ENCODE results near the gene KCNV2.

The KCNV2 gene

DNA sequence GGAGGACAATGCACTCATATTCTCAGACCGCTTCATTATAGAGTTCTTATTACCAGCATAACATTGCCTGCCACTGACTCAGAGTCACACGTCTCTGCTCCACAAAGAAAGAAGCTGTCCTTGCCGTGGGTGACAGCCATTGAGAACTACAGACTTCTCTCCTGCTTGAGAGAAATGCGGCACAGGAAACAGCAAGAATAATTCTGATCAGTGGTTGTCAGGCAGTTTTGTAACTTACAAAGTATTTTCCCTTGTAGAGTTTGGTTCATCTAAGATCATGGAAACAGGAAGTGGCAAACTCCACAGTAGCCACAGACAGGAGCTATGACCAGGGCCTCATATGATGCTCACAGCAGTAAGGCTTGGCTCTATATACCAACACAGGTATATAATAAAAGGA lies 47.0 kb downstream of the KCNV2 start:
- no peak for FAIRE-seq

DNA sequence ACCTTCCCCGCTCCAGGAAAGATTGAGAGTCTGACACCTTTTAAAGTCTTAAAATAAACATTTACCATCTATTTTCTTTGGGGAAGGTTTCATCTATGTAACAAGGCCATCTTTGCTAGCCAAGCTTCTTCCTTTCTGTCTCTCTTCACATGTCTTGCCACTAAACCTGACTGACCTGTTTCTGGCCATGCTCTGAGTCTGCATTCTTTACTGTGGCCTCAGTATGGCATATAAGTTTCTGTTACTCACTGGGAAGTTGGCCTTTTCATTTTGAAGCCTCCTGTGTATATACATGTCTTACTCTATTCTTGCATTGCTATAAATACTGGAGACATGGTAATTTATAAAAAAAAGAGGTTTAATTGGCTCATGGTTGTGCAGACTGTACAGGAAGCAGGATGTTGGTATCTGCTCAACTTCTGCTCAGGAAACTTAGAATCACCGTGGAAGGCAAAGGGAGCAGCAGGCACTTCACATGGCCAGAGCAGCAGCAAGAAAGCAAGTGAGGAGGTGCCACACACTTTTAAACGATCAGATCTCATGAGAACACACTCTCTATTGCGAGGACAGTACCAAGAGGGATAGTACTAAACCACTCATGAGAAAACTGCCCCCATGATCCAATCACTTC lies 48.1 kb downstream of the KCNV2 start:
- FAIRE-seq: no peak

DNA sequence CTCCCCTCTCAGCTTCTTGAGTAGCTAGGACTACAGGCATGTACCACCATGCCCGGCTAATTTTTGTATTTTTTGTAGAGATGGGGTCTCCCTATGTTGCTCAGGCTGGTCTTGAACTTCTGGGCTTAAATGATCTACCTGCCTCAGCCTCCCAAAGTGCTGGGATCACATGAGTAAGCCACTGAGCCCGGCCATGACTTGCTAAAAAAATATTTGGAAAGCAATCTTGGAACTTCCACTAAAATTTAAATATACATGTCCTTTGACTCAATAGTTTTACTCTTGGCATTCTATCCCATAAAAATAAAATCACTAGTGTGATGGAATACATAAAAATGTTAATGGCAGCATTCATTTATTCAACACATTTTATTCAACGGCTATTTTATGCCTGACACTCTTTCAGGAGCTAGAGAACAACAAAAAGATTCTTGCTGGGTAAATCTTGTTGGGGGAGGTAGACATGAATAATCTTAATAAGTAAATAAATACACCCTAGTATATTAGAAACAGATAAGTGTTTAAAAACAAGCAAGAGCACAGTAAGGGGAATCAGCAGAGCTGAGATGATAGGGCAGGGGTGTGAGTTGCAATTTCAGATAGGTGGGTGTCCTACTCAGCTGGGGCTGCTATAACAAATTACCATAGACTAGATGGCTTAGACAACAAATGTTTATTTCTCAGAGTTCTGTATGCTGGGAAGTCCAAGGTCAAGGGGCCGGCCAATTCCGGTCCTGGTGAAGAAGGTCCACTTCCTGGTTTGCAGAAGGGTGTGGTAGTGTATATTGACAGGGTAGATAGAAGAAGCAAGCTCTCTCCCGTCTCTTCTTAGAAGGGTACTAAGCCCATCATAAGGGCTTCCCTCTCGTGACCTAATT lies 50.7 kb downstream of the KCNV2 start:
- no peak for FAIRE-seq

DNA sequence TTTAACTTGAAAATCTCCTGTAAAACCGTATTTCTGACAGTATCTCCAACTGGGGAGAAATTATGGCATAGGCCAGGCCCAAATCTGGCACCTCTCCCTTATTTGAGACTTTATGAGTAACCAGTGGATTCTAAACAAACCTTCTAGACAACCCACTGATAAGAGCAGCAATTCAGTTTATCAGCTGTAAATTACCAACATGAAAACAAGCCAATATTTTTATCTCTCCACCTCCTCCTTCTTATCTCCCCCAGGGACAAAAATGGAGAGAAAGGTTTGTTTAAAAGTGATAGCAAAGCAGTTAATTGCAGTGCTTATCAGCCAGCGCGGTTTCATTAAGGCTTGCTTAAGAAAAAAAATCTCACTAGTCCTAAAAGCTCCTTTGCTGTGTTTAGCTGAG lies 53.8 kb downstream of the KCNV2 start:
- no peak for FAIRE-seq

DNA sequence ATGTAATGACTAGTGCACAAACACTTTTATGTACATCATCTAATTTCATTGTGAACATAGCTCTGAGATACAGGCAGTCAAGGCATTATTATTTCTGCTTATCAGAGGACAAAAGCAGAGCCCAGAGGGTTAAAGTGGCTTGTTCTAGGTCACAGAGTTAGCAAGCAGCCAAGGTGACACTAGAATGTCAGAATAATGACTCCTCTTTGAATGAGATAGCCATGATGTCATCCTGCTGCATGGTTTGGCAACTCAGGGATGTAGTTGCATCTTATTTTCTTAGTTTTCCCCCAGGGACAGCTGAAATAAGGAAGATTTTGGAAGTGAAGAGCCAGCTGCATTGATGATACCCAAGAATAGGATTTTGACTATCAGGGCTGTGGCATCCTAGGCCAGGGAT lies 54.4 kb downstream of the KCNV2 start:
- FAIRE-seq: no peak

DNA sequence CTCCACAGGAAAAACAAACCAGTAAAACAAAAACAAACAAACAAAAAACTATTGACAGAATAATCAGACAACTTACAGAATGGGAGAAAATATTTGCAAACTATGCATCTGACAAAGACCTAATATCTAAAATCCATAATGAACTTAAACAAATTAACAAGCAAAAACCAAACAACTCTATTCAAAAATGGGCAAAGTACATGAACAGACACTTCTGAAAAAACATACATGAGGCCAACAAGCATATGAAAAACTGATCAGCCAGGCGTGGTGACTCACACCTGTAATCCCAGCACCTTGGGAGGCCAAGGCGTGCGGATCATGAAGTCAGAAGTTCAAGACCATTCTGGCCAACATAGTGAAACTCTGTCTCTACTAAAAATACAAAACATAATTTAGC lies 60.1 kb downstream of the KCNV2 start:
- FAIRE-seq: no peak

DNA sequence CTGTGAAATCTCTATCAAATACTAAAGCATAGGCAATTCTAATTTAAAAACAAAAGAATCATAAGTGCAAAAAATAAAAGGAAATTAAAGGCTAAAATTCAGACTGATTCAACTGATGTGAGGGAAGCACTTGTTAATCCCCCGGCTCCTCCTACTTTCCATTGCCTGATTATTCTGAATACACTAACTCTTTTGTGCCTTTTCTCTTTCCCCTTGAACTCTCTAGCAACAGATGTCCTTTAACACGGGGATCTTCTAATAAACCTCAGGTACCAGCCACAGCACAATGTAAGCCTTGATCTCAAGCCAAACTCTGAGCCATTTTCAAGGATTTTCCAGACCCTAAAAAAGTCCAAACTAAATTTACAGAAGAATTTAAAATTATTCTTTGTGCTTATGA lies 61.5 kb downstream of the KCNV2 start:
- FAIRE-seq: no peak

Data from TTC549 (cell line).